Measurements from ENCODE around the gene CFAP45.

- TF ChIP-seq CTCF (IDR thresholded peaks at IDR 0.05) (no peak), POLR2A (IDR thresholded peaks at IDR 0.05) (no peak)
Measured at GRCh38 chr1:159921700-159922504, 21.9 kb upstream of the CFAP45 start.
